ENCODE data around the gene GHDC. TPM values are rescaled to one million over a fixed set of nuclear protein-coding genes. Genes with fewer than 3 reads are reported as not detected.
A peak's percentile ranks its signal among the peaks of the same experiment; 100 is the strongest.
"Not testable (repeated sequence)": the region's sequence is repeated elsewhere in the genome, so short reads cannot be mapped to it uniquely, and the experiment has no call there.

GHDC gene
- total RNA-seq, 3 donors from 2014 or later, result 29.1 to 53.0 (median 33.1) TPM

DNA sequence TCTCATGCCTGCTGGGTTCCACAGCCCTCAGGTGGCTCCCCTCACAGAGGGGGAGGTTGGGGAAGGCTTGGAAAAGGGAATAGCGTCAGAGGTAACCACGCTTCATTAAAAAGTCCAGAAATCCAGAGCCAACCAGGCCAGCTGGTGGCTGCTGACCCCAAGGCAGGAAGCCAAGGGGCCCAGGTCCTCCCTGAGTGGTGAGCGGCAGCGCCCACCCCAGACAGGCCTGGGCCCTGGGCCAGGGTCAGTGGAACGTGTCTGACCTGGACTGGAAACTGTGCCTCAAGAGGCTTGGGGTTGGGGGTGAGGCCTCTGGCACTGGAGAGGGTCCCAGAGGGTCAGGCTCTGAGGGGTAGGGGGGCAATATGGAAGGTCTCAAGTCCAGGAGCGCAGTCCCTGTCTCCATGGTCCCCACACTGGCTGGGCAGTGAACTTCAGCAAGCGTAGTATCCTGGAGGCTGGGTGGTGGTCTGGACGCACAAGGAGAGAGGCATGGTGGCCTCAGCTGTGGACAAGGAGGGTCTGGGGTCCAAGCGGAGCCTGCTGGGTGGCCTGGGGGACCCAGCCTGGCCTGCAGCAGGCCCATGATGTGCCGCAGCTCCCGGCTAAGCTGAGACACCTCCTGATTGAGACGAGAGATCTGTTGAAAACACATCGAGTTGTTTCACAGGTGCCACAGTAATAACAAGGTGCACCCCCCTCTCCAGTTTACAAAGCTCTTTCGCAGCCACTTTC is 34.3 kb downstream of the GHDC start:
- H3K4me1 ChIP-seq, result no peaks in the 10 kb centered on the region
- intact Hi-C loops (cut with DNase I; ENCODE audit: low total_unique reads), result no loop called here
- no peak for TF ChIP-seq POLR2A (IDR thresholded peaks at IDR 0.05)
- no peak for TF ChIP-seq POLR2AphosphoS5 (IDR thresholded peaks at IDR 0.05)
- TF ChIP-seq, protein P1, sequence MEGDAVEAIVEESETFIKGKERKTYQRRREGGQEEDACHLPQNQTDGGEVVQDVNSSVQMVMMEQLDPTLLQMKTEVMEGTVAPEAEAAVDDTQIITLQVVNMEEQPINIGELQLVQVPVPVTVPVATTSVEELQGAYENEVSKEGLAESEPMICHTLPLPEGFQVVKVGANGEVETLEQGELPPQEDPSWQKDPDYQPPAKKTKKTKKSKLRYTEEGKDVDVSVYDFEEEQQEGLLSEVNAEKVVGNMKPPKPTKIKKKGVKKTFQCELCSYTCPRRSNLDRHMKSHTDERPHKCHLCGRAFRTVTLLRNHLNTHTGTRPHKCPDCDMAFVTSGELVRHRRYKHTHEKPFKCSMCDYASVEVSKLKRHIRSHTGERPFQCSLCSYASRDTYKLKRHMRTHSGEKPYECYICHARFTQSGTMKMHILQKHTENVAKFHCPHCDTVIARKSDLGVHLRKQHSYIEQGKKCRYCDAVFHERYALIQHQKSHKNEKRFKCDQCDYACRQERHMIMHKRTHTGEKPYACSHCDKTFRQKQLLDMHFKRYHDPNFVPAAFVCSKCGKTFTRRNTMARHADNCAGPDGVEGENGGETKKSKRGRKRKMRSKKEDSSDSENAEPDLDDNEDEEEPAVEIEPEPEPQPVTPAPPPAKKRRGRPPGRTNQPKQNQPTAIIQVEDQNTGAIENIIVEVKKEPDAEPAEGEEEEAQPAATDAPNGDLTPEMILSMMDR (IDR thresholded peaks at IDR 0.05), result no peak
- no peak overlapping the region for H3K27ac ChIP-seq
- H3K9me3 ChIP-seq, result no peaks in the 10 kb centered on the region
- no peak for DNase-seq (ENCODE audit: low spot score in 2 of 2)
- H3K27me3 ChIP-seq, result no peaks in the 10 kb centered on the region
- no peak overlapping the region for H3K4me3 ChIP-seq
- no peaks in the 10 kb centered on the region for H3K36me3 ChIP-seq

DNA sequence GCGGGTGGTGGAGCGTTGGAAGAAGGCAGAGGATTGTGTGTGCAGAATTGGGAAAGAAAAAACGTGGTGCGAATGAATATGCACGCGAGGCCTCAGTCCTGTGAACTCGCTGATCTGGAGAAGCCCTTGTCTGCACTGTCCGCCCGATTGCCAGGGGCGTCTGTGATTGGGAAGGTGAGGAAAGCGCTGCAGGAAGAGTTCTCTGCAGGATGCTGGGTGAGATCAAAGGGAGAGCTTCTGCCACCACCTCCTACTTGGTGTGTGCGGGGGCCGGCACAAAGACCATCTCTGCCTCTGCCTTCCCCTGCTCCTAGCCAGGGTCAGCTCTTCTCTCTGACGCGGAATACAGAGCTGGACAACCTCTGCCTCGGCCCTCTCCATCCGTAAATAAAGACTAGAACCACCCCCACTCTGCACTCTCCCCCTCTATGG is 38.7 kb downstream of the GHDC start:
- H3K4me1 ChIP-seq, result peaks cover 4 to 15% of the 10 kb centered on the region in 2 donors
- DNase-seq (ENCODE audit: low spot score in 2 of 2), result no peak
- peak overlapping the region in 1 of 2 donors; percentile 20 for H3K27ac ChIP-seq
- H3K27me3 ChIP-seq, result no peaks in the 10 kb centered on the region
- H3K9me3 ChIP-seq, result no peaks in the 10 kb centered on the region
- H3K4me3 ChIP-seq, result peak overlapping the region; percentile 97 to 99 (median 97)
- H3K36me3 ChIP-seq, result no peaks in the 10 kb centered on the region
- intact Hi-C loops (cut with DNase I; ENCODE audit: low total_unique reads), result no loop called here
- TF ChIP-seq POLR2AphosphoS5 (IDR thresholded peaks at IDR 0.05) (no peak), POLR2A (IDR thresholded peaks at IDR 0.05) (no peak)
- TF ChIP-seq, protein P1 (IDR thresholded peaks at IDR 0.05), result no peak

DNA sequence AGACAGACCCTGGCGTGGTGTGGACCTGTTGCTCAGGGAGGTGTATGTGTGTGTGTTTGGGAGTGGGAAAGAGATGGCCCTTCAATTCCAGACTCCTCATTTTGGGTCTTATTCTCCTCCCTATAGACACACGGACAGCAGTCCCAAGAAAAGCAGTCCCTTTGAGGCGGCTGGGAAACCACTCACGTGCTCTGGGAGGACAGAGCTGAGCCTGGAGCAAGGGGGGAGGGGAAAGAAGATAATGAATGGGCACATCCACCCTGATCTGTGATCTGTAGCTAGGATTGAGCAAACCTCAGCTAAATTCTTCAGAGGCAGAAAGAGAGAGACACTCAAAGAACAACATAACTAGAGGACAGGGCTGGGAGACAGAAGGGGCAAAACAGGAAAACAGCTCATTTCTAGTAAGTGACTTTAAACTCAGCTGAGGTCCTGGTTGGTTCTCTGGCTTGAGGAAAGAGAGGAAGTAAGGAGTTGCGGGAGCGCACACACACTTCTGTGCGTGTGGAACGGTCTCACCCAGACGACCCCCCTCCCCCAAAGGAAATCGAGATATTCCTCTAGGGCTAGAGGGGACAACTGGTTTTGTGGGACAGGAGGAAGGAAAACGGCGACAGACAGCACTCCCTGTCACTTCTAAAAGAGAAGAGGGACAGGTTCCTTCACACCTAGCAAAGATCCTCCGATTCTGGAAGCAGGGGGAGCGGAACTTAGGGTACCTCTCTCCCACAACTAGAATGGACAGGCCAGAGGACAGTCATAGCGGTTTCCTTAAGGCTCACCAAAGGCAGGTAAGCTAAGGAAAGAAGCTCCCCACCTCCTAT is 40.2 kb downstream of the GHDC start:
- Histone ChIP-seq H3K27ac (peak overlapping the region; percentile 87 to 91), H3K9me3 (no peaks in the 10 kb centered on the region), H3K36me3 (no peaks in the 10 kb centered on the region), H3K4me1 (peaks cover 4 to 15% of the 10 kb centered on the region in 2 donors), H3K27me3 (no peaks in the 10 kb centered on the region), H3K4me3 (peak overlapping the region; percentile 97 to 99 (median 97))
- DNase-seq (ENCODE audit: low spot score in 2 of 2), result no peak
- TF ChIP-seq, protein P1 (IDR thresholded peaks at IDR 0.05), result no peak
- no peak for TF ChIP-seq POLR2A (IDR thresholded peaks at IDR 0.05)
- TF ChIP-seq POLR2AphosphoS5 (IDR thresholded peaks at IDR 0.05), result no peak
- intact Hi-C loops (cut with DNase I; ENCODE audit: low total_unique reads), result no loop called here

DNA sequence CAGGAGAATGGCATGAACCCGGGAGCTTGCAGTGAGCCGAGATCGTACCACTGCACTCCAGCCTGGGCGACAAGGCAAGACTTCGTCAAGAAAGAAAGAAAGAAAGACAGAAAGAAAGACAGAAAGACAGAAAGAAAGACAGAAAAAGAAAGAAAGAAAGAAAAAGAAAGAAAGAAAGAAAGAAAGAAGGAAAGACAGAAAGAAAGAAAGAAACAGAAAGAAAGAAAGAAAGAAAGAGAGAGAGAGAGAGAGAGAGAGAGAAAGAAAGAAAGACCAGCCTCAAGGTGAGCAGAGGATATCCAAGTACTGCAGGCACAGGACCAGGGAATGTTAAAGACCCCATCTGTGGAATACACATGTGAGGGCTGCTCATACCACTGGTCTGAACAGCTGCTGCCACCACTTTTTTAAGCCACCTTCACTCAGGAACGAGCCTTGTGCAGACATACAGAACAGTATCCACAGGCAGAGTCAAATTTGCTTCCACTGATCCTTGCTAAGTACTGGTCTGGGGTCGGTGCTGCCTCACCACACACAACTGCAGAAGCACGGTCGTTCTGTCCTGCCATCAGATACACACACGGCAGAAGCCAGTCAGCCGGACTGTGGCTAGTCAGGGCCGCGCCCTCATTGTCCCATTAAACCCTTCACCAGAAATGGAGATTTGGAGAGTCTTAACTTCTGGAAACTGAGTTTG is 47.2 kb downstream of the GHDC start:
- H3K36me3 ChIP-seq, result no peaks in the 10 kb centered on the region
- no peaks in the 10 kb centered on the region for H3K27me3 ChIP-seq
- no peak overlapping the region for H3K27ac ChIP-seq
- H3K4me3 ChIP-seq, result no peak overlapping the region
- H3K4me1 ChIP-seq, result no peaks in the 10 kb centered on the region
- intact Hi-C loops (cut with DNase I; ENCODE audit: low total_unique reads), result no loop called here
- no peaks in the 10 kb centered on the region for H3K9me3 ChIP-seq
- DNase-seq (ENCODE audit: low spot score in 2 of 2), result no peak
- TF ChIP-seq, protein P1 (IDR thresholded peaks at IDR 0.05), result no peak
- no peak for TF ChIP-seq POLR2AphosphoS5 (IDR thresholded peaks at IDR 0.05)
- no peak for TF ChIP-seq POLR2A (IDR thresholded peaks at IDR 0.05)

DNA sequence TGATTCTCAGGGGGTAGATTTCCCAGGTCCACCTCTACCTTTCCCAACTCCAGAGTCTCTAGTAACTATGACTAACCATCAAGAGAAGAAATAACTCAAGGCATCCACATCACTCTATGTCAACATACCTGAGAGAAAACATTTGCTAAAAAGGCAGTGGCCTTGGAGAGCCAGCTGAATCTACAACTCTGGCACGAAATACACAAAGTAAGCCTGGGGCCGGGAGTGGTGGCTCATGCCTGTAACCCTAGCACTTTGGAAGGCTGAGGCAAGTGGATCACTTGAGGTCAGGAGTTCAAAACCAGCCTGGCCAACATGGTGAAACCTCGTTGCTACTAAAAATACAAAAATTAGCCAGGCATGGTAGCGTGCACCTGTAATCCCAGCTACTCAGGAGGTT is 51.2 kb downstream of the GHDC start:
- H3K36me3 ChIP-seq; H3K27me3 ChIP-seq; H3K27ac ChIP-seq; DNase-seq (ENCODE audit: low spot score in 2 of 2); H3K9me3 ChIP-seq; H3K4me3 ChIP-seq; H3K4me1 ChIP-seq; intact Hi-C loops (cut with DNase I; ENCODE audit: low total_unique reads): not testable (repeated sequence)
